C4-2B (cell line): ENCODE data around the gene RCOR2.

Source experiments
- CTCF ChIP-seq: fragments of 450-650 bp; conservative IDR thresholded peaks from 2 replicates; pipeline ENCODE4 v1.5.1; 2017; ENCODE audit warnings: mild to moderate bottlenecking
- ZFX ChIP-seq: fragments of 450-650 bp; IDR thresholded peaks from 2 replicates; pipeline ENCODE4 v1.6.1; 2017

- TF ChIP-seq CTCF, result no peak
- TF ChIP-seq ZFX, result no peak
Measured at GRCh38 chr11:63910675-63911074, 6.3 kb downstream of the RCOR2 start.
